Left ventricle myocardium superior (tissue), 1 donor: ENCODE data around the gene CDKN2B-AS1. TPM values are rescaled to one million over a fixed set of nuclear protein-coding genes. Genes with fewer than 3 reads are reported as not detected.

Experiments used
- ATAC-seq: fragments of 200-7000 bp; cut with Tn5 transposase; one replicate; pipeline ENCODE4 v1.9.1; 2020; ENCODE audit warnings: mild to moderate bottlenecking, moderate library complexity
- DNase-seq: peaks from one replicate; pipeline ENCODE4 v3.0.0-alpha.2; 2020
- intact Hi-C: fragments of 100-400 bp; cut with micrococcal nuclease; formaldehyde crosslinking; loops from one replicate; pipeline ENCODE4 v1.11.0; 2022
- total RNA-seq: library from RNA; stranded (reverse); fragmentation: NEBNext Ultra II Directional; extraction: Animal tissue kit (Norgen Biotek cat#: 25700); gene quantifications from one replicate; pipeline ENCODE4 v1.2.1, GENCODE V29; 2021
- donor health status: DM: no; HTN: yes; CAD: no; lungs with severe emphysema.

CDKN2B-AS1 gene
- total RNA-seq, 1 donor from 2014 or later = 0.17 TPM

GRCh38 chr9:21998026-21998425 is 3.4 kb downstream of the CDKN2B-AS1 start:
- intact Hi-C loops = no loop called here
- ATAC-seq = no peak
- no peak for DNase-seq

GRCh38 chr9:22002038-22002437 is 7.4 kb downstream of the CDKN2B-AS1 start:
- DNase-seq = no peak
- intact Hi-C loops = no loop called here
- ATAC-seq = no peak

GRCh38 chr9:22005021-22005701 is 10.6 kb downstream of the CDKN2B-AS1 start:
- DNase-seq (no peak), ATAC-seq (no peak)
- intact Hi-C loops = loop anchor here (5.0 kb wide), 1 partner anchor 193 kb away; no protein-coding TSS in a partner anchor

- ATAC-seq (no peak), DNase-seq (peak; percentile 30)
- intact Hi-C loops = loop anchor here (5.0 kb wide), 1 partner anchor 194 kb away; no protein-coding TSS in a partner anchor
Measured at GRCh38 chr9:22005702-22006606, 11.4 kb downstream of the CDKN2B-AS1 start.

- no peak for DNase-seq
- no peak for ATAC-seq
- intact Hi-C loops = loop anchor here (5.0 kb wide), 1 partner anchor 196 kb away; no protein-coding TSS in a partner anchor
Measured at GRCh38 chr9:22008384-22008716, 13.8 kb downstream of the CDKN2B-AS1 start.

GRCh38 chr9:22008717-22009505 is 14.3 kb downstream of the CDKN2B-AS1 start, which contains the start of gene CDKN2B:
CDKN2B (minus strand) TSS chr9:22009305; CDS start chr9:22008953, 352 bp downstream.
- ATAC-seq = peak; percentile 100
- DNase-seq = peak; percentile 98
- intact Hi-C loops = loop anchor here (5.0 kb wide), 1 partner anchor 197 kb away; no protein-coding TSS in a partner anchor

- intact Hi-C loops = loop anchor here (5.0 kb wide), 1 partner anchor 197 kb away; no protein-coding TSS in a partner anchor
- ATAC-seq (no peak), DNase-seq (no peak)
Measured at GRCh38 chr9:22009506-22009867, 14.9 kb downstream of the CDKN2B-AS1 start.

- ATAC-seq (no peak), DNase-seq (no peak)
- intact Hi-C loops = no loop called here
Measured at GRCh38 chr9:22010866-22011625, 16.5 kb downstream of the CDKN2B-AS1 start.

GRCh38 chr9:22022396-22022795 is 27.8 kb downstream of the CDKN2B-AS1 start:
- DNase-seq (no peak), ATAC-seq (no peak)
- intact Hi-C loops = no loop called here

DNA sequence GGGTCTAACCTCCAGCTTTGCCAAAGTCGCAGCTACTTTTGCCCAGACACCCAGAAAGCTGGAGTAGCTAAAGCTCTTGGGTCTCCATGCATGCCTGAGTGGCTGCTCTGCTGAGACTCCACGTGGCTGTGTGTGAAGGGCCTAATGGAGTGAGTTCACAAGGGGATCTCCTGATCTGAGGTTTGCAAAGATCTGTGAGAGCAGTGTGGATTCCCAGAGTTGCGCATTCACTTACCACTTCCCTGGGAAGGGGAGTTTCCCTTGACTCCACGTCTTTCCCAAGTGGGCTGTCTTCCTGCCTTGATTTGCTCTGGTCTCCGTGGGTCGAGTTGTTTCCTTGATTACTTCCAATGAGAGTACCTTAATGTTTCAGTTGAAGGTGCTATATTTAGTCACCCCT is 32.1 kb downstream of the CDKN2B-AS1 start:
- intact Hi-C loops = no loop called here
- ATAC-seq (no peak), DNase-seq (no peak)

DNA sequence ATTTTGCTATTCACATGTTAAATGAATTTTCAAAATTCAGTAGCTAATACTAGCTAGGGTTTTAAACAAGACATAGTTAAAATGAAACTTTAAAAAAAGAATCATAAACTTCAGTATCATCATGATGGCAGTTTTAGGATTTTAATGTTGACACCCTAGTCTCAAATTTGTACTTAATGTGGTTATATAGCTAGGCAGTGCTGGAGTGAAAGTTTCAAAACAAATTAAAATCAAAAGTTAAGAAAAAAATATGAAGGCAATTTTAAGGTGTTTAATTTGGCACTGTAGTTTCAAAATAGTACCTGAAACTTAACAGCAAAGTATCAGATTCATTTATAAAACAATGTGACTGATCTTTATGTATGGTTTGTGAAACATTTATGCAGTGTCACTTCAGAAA is 33.8 kb downstream of the CDKN2B-AS1 start:
- DNase-seq (no peak), ATAC-seq (no peak)
- intact Hi-C loops = no loop called here

GRCh38 chr9:22029231-22029630 is 34.6 kb downstream of the CDKN2B-AS1 start:
- no peak for ATAC-seq
- intact Hi-C loops = no loop called here
- no peak for DNase-seq

- intact Hi-C loops = no loop called here
- DNase-seq (no peak), ATAC-seq (peak; percentile 32)
Measured at GRCh38 chr9:22030101-22030598, 35.6 kb downstream of the CDKN2B-AS1 start.

DNA sequence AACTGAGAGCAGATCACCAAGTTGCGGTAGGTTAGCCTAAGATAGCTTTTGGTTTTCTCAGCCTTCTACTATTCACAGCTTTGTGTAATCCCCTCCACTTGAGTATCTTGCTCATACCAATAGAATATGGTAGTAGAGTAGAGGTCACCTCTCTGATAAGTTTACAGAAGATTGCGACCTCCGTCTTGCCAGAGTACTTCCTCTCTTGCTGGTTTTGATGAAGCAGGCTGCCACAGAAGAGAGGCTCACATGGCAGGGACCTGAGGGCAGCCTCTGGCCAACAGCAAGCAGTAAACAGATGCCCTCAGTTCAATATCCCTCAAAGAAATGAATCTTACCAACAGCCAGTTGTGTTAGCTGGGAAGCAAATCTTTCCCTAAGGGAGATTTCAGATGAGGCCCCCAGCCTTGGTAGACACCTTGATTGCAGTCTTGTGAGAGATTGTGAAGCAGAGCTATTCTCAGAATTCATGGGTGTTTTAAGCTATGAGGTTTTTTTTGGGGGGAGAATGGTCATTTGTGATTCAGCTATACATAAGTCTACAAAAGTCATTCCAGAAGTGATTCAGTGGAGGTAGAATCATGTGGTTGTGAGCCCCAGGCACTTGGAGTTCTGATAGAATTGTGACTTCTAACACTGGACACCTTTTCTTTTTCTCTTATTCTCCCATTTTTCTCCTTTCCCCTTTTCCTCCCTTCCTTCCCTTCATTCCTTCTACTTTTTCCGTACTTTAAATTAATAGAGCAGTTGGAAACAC is 37.2 kb downstream of the CDKN2B-AS1 start:
- intact Hi-C loops = no loop called here
- ATAC-seq = no peak

DNA sequence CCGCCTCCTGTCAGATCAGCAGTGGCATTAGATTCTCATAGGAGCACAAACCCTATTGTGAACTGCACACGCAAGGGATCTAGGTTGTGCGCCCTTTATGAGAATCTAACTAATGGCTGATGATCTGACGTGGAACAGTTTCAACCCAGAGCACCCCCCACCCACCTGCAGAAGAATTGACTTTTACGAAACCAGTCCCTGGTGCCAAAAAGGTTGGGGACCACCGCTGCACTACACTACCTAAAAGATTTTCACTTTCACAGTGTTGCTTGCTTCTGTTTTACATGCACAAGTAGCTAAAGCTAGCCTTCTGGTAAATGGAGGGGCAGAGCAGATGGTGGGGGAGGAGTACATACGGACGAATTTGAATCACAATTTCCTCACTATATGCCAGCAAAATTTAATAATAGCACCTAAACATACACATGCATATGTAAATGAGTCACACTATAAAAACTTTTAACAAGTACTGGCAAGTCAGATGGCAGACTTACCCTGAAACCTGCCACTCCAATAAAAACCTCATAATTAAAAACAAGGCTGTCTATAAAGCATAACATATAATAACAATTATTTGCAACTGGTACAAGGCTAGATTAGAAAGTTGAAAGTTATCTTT is 38.5 kb downstream of the CDKN2B-AS1 start:
- intact Hi-C loops = no loop called here
- ATAC-seq (no peak), DNase-seq (no peak)

More for the DNA sequence above, 37.2 kb downstream of the CDKN2B-AS1 start:
- no peak for DNase-seq

GRCh38 chr9:22035591-22036011 is 41.0 kb downstream of the CDKN2B-AS1 start:
- DNase-seq (no peak), ATAC-seq (no peak)
- intact Hi-C loops = loop anchor here (5.0 kb wide), 1 partner anchor 223 kb away; no protein-coding TSS in a partner anchor
